ENCODE measurements around the gene KRTAP9-3. TPM values are rescaled to one million over a fixed set of nuclear protein-coding genes. Genes with fewer than 3 reads are reported as not detected.

Gene KRTAP9-3
- total and polyA plus RNA-seq, 2 of the 8 experiments (the other 6 are each of a cell fraction or from before 2014, with no cell fraction given), result not detected

- TF ChIP-seq EGR1 (IDR thresholded peaks at IDR 0.05; ENCODE audit: borderline replicate concordance, low read depth, low read length) (no peak), SRF (IDR thresholded peaks at IDR 0.05; ENCODE audit: low read depth, low read length) (no peak), BCL11A (IDR thresholded peaks at IDR 0.05; ENCODE audit: low read depth in 2 of 2, low read length in 2 of 2) (no peak), RNF2 (IDR thresholded peaks at IDR 0.05; ENCODE audit: borderline replicate concordance, low read depth, low read length, missing control alignments, poor library complexity, severe bottlenecking) (no peak), BACH1 (IDR thresholded peaks at IDR 0.05; ENCODE audit: low read length) (no peak), FOSL1 (IDR thresholded peaks at IDR 0.05; ENCODE audit: insufficient read depth, low read depth, low read length) (no peak), ATF2 (IDR thresholded peaks at IDR 0.05; ENCODE audit: low read length) (no peak), HDAC2 (IDR thresholded peaks at IDR 0.05; ENCODE audit: borderline replicate concordance in 1 of 2, low read depth in 2 of 2, low read length in 2 of 2) (no peak), TBP (IDR thresholded peaks at IDR 0.05; ENCODE audit: low read depth, low read length) (no peak), TAF7 (optimal IDR thresholded peaks at IDR 0.05; ENCODE audit: borderline replicate concordance, low read depth, low read length) (no peak), EP300 (IDR thresholded peaks at IDR 0.05; ENCODE audit: borderline replicate concordance in 1 of 2, low read depth in 2 of 2, low read length in 2 of 2) (no peak)
Observed at GRCh38 chr17:41212524-41213169, 19.6 kb upstream of the KRTAP9-3 start (continued).
